IPS-NIHi11 (cell line): ENCODE measurements around the gene FCAMR.
A peak's percentile ranks its signal among the peaks of the same experiment; 100 is the strongest.

Source experiments
- DNase-seq: peaks from one replicate; pipeline ENCODE4 v3.0.0; 2012; ENCODE audit warnings: mixed read lengths, low spot score

FCAMR gene

GRCh38 chr1:206909161-206909882 lies 60.9 kb downstream of the FCAMR start:
- DNase-seq = peak; percentile 87

GRCh38 chr1:206908038-206908437 lies 62.2 kb downstream of the FCAMR start:
- no peak for DNase-seq
